Posterior cingulate gyrus (tissue), 11 donors: ENCODE measurements around the gene FUT4.

Experiments used
- DNase-seq, 10 donors: peaks; one replicate each; pipeline versions ENCODE4 v3.0.0 to v3.0.0-alpha.2; 2020 to 2021; ENCODE audit warnings: mixed read lengths in 3 of 10
- intact Hi-C: fragments of 100-400 bp; cut with DNase I; formaldehyde crosslinking; loops from one replicate; pipeline ENCODE4 v1.15.1; 2023

FUT4 gene

GRCh38 chr11:94595076-94595475 lies 51.4 kb downstream of the FUT4 start:
- intact Hi-C loops = no loop called here
- no peak for DNase-seq

GRCh38 chr11:94597896-94598295 lies 54.2 kb downstream of the FUT4 start:
- DNase-seq = no peak
- intact Hi-C loops = no loop called here
